Stimulated activated CD4-positive, alpha-beta T cell treated with anti-CD3 and anti-CD28 coated beads, Interleukin-12 subunit alpha, Interleukin-12 subunit beta, amount 100 ng/mL, for 4 hours (primary cell): ENCODE results near the gene FTCD.

Source experiments
- DNase-seq: peaks from one replicate; pipeline ENCODE4 v3.0.0-alpha.2; 2020

Gene FTCD

GRCh38 chr21:46136739-46137349 lies 18.5 kb downstream of the FTCD start:
- DNase-seq = no peak

- no peak for DNase-seq
These were observed 19.5 kb downstream of the FTCD start for GRCh38 chr21:46135782-46136395.

DNA sequence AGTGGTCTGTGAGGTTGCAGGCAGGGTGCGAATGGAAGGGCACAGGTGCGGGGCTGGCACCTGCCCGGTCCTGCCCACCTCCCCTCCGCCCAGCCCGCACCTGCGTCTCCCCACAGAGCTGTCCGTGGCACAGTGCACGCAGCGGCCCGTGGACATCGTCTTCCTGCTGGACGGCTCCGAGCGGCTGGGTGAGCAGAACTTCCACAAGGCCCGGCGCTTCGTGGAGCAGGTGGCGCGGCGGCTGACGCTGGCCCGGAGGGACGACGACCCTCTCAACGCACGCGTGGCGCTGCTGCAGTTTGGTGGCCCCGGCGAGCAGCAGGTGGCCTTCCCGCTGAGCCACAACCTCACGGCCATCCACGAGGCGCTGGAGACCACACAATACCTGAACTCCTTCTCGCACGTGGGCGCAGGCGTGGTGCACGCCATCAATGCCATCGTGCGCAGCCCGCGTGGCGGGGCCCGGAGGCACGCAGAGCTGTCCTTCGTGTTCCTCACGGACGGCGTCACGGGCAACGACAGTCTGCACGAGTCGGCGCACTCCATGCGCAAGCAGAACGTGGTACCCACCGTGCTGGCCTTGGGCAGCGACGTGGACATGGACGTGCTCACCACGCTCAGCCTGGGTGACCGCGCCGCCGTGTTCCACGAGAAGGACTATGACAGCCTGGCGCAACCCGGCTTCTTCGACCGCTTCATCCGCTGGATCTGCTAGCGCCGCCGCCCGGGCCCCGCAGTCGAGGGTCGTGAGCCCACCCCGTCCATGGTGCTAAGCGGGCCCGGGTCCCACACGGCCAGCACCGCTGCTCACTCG lies 23.3 kb downstream of the FTCD start:
- no peak for DNase-seq

- DNase-seq = no peak
These were observed 23.9 kb downstream of the FTCD start for GRCh38 chr21:46131588-46131837.

DNA sequence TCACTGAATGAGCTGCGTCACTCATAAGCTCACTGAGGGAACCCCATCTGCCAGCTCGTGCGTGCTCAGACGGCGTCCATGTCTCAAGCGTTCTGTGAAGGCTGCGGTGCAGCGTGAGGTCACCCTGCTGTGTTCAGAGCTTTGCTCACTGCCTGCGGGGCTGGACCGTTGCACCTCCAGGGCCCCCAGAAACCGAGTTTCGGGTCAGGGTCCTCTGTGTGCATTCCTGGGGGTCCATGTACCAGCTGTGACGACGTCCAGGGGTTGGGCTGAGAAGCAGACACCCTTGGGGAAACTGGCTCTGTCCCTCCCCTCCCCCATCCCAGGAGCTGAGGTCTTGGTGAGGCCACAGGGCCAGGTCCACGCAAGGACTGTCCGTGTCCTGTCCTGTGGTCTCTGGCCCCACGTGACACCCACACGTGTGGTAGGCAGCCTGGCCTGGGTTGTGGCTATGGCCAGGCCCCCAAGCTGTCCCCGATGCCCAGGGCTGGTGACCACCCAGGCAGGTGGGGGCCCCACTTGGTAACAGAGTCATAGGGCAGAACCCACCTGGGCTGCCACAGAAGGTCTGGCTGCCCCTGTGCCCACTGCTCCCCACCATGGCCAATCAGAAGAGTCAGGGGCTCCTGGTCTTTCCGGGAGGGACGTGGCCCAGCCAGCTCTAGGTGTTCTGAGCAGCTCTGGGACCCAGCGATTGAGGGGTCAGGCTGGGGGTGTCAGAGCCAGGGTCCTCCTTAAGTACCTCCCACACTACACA lies 24.4 kb downstream of the FTCD start:
- DNase-seq = no peak

- no peak for DNase-seq
These were observed 25.3 kb downstream of the FTCD start for GRCh38 chr21:46129846-46130651.

DNA sequence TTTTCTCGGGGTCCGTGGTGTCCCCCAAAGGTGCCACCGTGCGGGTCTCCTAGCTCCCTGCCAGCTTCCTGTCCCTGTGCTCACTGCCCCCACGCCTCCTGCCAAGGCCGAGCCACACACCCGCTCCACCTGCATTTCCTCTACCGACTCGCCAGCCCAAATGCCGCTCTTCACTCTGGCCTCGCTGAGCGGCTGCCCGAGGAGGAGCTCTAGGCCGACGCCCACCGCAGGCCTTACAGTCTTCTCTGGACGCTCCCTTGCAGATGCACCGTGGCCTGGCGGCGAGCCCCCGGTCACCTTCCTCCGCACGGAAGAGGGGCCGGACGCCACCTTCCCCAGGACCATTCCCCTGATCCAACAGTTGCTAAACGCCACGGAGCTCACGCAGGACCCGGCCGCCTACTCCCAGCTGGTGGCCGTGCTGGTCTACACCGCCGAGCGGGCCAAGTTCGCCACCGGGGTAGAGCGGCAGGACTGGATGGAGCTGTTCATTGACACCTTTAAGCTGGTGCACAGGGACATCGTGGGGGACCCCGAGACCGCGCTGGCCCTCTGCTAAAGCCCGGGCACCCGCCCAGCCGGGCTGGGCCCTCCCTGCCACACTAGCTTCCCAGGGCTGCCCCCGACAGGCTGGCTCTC lies 26.3 kb downstream of the FTCD start:
- no peak for DNase-seq

DNA sequence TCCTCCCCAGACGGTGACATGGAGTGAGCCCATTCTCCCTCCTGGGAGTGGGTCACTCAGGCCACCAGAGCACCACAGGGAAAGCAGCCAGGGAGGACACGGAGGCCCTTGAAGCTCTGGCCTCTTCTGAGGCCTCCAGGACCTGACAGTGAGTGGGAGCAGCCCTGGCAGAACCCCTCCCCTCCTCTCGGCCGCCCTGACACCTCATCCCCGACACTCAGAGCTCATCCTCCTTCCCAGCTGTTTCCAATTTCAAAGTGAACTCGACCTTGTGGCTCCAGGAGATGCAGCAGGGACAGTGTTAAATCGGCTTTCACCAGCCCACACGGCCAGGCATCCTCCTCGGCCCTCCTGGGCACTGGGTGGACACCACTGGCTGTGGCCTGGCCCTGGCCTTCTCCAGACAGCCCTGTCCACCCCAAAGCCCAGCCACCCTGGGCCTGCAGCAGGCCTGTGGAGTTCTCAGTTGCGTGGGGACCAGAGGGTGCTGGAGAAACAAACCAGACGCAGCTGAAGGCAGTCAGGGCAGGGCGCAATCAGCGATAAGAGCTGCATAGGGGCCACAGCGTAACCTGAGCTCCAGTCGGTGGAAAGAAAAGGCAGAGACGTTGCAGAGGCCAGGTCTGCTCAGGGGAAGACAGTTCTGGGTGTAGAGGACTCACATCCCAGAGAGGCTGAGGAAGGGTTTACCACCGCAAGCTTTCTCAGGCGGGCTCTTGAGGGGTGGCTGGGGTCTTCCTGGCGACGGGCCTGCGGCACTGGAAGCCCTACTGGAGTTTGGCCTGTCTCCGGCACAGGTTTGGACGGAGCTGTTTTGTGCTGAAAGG lies 27.1 kb downstream of the FTCD start:
- no peak for DNase-seq

GRCh38 chr21:46127239-46128105 lies 27.9 kb downstream of the FTCD start:
- no peak for DNase-seq

GRCh38 chr21:46126309-46127238 lies 28.8 kb downstream of the FTCD start:
- DNase-seq = no peak

DNA sequence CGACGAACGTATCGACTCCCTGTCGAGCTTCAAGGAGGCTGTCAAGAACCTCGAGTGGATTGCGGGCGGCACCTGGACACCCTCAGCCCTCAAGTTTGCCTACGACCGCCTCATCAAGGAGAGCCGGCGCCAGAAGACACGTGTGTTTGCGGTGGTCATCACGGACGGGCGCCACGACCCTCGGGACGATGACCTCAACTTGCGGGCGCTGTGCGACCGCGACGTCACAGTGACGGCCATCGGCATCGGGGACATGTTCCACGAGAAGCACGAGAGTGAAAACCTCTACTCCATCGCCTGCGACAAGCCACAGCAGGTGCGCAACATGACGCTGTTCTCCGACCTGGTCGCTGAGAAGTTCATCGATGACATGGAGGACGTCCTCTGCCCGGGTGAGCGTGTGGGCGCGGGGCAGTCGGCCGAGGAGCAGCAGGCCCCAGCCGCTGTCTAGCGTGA lies 29.5 kb downstream of the FTCD start:
- no peak for DNase-seq

DNA sequence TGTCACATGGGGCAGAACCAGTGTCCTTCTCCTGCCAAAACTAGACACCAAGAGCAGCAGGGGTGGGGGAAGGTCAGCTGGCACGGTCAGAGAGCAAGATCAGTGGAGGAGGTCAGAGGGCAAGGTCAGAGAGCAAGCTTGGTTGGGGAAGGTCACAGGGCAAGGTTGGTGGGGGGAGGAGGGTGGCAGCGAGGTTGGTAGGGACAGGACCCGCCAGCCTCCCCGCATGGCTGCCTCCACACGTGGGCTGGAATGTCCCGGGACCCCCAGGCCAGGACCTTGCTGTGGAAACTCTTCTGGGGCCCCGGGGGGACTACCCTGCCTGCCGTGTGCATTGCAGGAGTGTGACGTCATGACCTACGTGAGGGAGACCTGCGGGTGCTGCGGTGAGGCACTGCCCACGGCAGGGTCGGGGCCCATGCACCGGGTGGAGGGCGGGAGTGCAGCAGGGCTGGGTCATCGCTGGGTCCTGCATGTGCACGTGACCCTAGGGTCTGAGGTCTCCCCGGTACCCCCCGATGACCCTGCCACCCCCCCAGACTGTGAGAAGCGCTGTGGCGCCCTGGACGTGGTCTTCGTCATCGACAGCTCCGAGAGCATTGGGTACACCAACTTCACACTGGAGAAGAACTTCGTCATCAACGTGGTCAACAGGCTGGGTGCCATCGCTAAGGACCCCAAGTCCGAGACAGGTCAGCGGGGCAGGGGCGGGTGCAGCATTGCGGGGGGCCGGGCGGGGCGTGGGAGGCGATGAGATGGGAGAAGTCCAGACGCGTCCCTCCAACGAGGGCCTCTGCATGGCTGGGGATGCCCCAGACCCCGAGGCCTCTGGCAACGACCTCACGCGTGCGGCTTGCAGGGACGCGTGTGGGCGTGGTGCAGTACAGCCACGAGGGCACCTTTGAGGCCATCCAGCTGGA lies 30.2 kb downstream of the FTCD start:
- no peak for DNase-seq

DNA sequence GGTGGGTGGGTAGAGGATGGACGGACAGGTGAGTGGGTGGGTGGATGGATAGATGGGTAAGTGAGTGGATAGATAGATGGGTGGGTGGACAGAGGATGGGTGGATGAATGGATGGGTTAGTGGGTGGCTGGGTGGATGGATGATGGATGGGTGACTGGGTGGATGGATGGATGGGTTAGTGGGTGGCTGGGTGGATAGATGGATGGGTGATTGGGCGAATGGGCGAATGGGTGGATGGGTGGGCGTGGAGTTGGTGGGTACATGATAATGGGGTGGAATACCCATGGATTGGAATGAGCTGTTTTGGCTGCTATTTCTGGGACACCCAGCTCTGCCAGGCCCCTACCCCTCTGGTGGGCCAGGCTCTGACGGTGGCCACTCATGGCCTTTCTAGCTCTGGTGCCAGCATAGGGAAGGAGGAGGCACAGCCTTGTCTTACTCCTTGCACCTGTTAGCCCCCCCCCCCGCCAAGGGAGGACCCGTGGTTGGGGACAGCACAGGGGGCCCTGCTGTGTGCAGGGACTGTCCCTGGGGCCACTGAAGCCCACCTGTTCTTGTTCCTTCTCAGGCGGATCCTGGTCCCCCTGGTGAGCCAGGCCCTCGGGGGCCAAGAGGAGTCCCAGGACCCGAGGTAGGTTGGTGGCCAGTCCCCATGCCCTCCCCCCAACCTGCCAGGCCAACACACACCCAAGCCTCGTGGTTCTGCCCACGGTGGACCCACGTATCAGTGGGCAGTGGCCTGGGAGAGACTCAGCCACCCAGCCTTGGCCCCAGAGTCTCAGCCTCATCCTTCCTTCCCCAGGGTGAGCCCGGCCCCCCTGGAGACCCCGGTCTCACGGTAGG lies 31.1 kb downstream of the FTCD start:
- no peak for DNase-seq

GRCh38 chr21:46122758-46123683 lies 32.4 kb downstream of the FTCD start:
- DNase-seq = no peak

DNA sequence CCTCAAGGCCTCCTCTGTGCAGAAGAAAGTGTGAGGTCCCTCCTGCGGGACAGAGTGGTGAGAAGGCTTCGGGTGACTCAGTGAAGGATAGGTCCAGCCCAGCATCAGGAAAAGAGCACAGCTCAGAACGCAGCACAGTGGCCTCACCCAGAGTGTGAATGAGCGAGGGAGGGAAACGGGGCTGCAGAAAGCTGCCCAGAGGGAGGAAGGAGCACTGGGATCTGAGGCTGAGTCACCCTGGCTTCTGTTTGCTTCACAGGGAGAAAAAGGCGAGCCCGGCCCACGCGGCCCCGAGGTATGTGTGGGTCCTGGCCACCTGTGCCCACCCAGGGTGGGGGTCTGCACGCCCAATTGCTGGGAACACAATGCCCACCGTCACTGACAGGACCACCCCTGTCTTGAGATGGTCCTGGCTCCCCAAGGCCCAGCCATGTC lies 33.1 kb downstream of the FTCD start:
- no peak for DNase-seq
